Gastrocnemius medialis (tissue), 4 donors: Measurements from ENCODE around the gene PBX3.

Experiments
- POLR2A ChIP-seq, 2 donors: fragments of 450-650 bp; IDR thresholded peaks; one replicate each; pipeline ENCODE4 v1.6.1; 2017; ENCODE audit warnings: antibody characterized with exemption in 2 of 2, mild to moderate bottlenecking in 2 of 2, moderate library complexity in 2 of 2
- TF ChIP-seq, protein P1 (sequence below), 5 experiments: fragments of 450-650 bp in 3 of 5; fragments of 200-600 bp in 2 of 5; sonication (generic) in 2 of 5; IDR thresholded peaks in 4 of 5; conservative IDR thresholded peaks in 1 of 5; 1 replicate in 4 of 5; 2 replicates in 1 of 5; pipeline ENCODE4 v1.5.1; 2016 to 2019; ENCODE audit warnings: antibody characterized with exemption in 5 of 5, mild to moderate bottlenecking in 3 of 5, moderate library complexity in 3 of 5

DNA sequence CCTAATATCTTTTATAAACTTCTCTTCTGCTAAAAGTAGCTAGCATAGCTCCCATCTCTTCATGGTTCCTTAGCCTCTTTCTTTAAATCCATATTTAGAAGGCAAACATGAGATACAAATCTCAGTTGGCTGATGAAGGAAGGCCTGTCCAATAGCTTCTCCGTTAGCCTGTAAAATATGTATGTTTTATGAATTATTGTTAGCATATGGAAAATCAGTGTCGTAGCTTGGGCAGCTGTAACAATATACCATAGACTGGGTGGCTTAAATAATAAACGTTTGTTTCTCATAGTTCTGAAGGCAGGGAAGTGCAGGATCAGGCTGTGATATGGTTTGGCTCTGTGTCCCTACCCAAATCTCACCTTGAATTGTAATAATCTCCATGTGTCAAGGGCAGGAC is 63.8 kb downstream of the PBX3 start:
- TF ChIP-seq, protein P1, sequence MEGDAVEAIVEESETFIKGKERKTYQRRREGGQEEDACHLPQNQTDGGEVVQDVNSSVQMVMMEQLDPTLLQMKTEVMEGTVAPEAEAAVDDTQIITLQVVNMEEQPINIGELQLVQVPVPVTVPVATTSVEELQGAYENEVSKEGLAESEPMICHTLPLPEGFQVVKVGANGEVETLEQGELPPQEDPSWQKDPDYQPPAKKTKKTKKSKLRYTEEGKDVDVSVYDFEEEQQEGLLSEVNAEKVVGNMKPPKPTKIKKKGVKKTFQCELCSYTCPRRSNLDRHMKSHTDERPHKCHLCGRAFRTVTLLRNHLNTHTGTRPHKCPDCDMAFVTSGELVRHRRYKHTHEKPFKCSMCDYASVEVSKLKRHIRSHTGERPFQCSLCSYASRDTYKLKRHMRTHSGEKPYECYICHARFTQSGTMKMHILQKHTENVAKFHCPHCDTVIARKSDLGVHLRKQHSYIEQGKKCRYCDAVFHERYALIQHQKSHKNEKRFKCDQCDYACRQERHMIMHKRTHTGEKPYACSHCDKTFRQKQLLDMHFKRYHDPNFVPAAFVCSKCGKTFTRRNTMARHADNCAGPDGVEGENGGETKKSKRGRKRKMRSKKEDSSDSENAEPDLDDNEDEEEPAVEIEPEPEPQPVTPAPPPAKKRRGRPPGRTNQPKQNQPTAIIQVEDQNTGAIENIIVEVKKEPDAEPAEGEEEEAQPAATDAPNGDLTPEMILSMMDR (IDR thresholded peaks at IDR 0.05 in 4 of 5, conservative IDR thresholded peaks at IDR 0.05 in 1 of 5) = no peak
- no peak for TF ChIP-seq POLR2A (IDR thresholded peaks at IDR 0.05)
